Immature natural killer cell (primary cell): ENCODE measurements around the gene CD276. TPM values are rescaled to one million over a fixed set of nuclear protein-coding genes. Genes with fewer than 3 reads are reported as not detected.
A peak's percentile ranks its signal among the peaks of the same experiment; 100 is the strongest.
"Not testable (repeated sequence)": the region's sequence is repeated elsewhere in the genome, so short reads cannot be mapped to it uniquely, and the experiment has no call there.

Experiments
- DNase-seq, 3 donors: peaks; one replicate each; pipeline ENCODE4 v3.0.0; 2022; ENCODE audit warnings: mixed read lengths in 1 of 3
- H3K27ac Mint-ChIP-seq, 6 donors: one replicate each; pipeline ENCODE4 v1.8.0; 2020; ENCODE audit warnings: mixed read lengths in 6 of 6, mild to moderate bottlenecking in 5 of 6, inconsistent platforms in 4 of 6, moderate library complexity in 3 of 6
- H3K27me3 Mint-ChIP-seq, 3 donors: one replicate each; pipeline ENCODE4 v1.8.0; 2020 to 2021; ENCODE audit warnings: low read depth in 3 of 3, mild to moderate bottlenecking in 3 of 3, mixed read lengths in 3 of 3, moderate library complexity in 3 of 3, inconsistent platforms in 1 of 3
- H3K36me3 Mint-ChIP-seq, 3 donors: one replicate each; pipeline ENCODE4 v1.8.0; 2020; ENCODE audit warnings: mixed read lengths in 3 of 3, inconsistent platforms in 2 of 3, mild to moderate bottlenecking in 2 of 3
- H3K4me1 Mint-ChIP-seq, 2 donors: one replicate each; pipeline ENCODE4 v1.8.0; 2020; ENCODE audit warnings: inconsistent platforms in 2 of 2, mild to moderate bottlenecking in 2 of 2, mixed read lengths in 2 of 2, moderate library complexity in 1 of 2
- H3K4me3 Mint-ChIP-seq, 5 donors: one replicate each; pipeline ENCODE4 v1.8.0; 2020; ENCODE audit warnings: mild to moderate bottlenecking in 5 of 5, mixed read lengths in 5 of 5, inconsistent platforms in 3 of 5, moderate library complexity in 3 of 5
- H3K9me3 Mint-ChIP-seq, 6 donors: one replicate each; pipeline ENCODE4 v1.8.0; 2020; ENCODE audit warnings: mild to moderate bottlenecking in 6 of 6, mixed read lengths in 6 of 6, inconsistent platforms in 4 of 6, moderate library complexity in 3 of 6
- polyA plus RNA-seq, 3 donors: library from polyadenylated mRNA; unstranded; fragments of 300-500 nt; fragmentation: Illumina TruSeq; gene quantifications; one replicate each; pipeline ENCODE4 v1.2.3, GENCODE V29; 2021

CD276 gene
- polyA plus RNA-seq, 3 donors from 2014 or later, result not detected

DNA sequence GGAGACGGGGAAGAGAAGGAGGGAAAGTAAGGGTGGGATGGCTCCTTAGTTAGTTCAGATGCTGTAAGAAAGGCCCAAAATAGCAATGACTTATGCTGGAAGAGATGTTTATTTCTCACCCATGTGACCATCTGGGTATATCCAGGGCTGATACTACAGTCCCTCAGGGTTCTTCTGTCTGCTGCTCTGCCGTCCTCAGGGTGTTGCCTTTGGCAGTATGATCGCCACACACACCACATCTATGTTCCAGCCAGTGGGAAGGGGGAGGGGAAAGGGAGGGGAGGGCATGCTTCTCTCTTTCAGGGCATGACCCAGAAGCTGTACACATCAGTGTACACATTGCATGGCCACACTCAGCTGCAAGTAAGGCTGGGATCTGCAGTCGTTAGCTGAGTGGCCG is 10.2 kb downstream of the CD276 start:
- Mint-ChIP-seq H3K27ac (no peak overlapping the region), H3K27me3 (peaks cover 9 to 26% (median 13%) of the 10 kb centered on the region in 3 donors), H3K9me3 (no peaks in the 10 kb centered on the region)

DNA sequence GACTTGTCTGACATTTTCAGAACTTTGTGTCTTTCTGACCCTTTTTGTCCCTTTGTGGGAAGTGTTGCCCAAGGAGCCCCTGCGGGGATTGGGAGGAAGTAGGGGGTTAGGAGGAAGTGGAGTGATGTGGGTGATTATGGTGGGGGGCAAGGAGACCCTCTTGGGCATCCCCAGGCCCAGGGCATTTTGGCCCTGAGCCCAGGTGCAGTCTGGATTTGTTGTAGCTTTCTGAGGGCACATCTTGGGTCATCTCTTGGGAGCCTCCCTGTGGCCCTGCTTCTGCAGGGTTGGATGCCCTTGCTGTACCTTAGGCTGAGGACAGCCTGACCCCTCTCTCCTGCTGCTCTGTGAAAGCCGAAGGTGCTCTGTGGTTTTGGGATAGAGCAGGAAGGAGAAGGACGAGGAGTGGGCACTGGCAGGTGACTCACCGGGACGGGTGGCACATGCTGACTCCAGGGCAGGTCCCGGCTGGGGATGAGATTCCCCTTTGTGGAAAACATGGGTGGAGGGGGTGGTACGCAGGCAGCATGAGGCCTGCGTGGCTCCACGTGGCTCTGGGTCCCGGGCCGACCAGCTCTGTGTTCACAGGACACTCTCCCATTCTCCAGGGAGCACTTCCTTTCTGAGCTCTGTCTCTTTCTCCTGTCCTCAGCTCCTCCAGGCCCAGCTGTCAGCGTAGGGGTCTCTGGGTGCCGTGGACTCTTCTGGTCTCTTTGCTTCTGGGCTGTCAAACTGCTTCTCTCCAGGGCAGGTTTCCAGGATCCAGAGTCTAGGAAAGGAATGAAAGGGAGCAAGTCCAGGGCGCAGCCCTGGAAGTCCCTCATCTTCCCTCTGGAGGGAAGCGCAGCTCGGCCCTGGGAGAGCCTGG is 11.8 kb downstream of the CD276 start:
- no peaks in the 10 kb centered on the region for H3K36me3 Mint-ChIP-seq
- H3K4me1 Mint-ChIP-seq, result peaks cover 11 to 22% of the 10 kb centered on the region in 2 donors
- peak overlapping the region in 1 of 6 donors; percentile 52 for H3K27ac Mint-ChIP-seq
- no peak overlapping the region for H3K4me3 Mint-ChIP-seq
- peaks cover 0 to 2% (median 0%) of the 10 kb centered on the region in 6 donors for H3K9me3 Mint-ChIP-seq
- peaks cover 9 to 30% (median 15%) of the 10 kb centered on the region in 3 donors for H3K27me3 Mint-ChIP-seq
- no peak for DNase-seq

More for the DNA sequence above, 10.2 kb downstream of the CD276 start:
- Mint-ChIP-seq H3K36me3 (no peaks in the 10 kb centered on the region), H3K4me1 (peaks cover 11 to 22% of the 10 kb centered on the region in 2 donors), H3K4me3 (no peak overlapping the region)
- no peak for DNase-seq

DNA sequence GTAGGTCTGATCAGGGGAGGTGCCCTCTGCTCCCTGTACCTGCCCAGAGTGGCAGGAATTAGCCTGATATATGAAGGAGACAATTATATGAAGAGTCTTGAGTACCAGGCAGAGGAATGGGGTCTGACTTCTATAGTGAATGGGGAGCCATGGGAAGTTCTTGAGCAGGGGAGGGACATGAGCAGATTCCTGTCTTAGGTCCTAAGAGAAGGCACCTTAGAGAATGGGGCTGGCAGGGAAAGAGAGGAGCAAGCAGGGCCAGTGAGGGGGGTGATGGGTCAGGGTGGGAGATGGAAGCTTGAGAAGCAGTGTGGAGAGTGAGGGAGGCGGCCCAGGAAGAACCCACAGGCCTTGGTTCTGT is 12.4 kb downstream of the CD276 start:
- peaks cover 0 to 2% (median 0%) of the 10 kb centered on the region in 6 donors for H3K9me3 Mint-ChIP-seq
- no peaks in the 10 kb centered on the region for H3K36me3 Mint-ChIP-seq
- peak overlapping the region in 3 of 6 donors; percentile 38 to 54 (median 52) for H3K27ac Mint-ChIP-seq
- peaks cover 11 to 22% of the 10 kb centered on the region in 2 donors for H3K4me1 Mint-ChIP-seq
- DNase-seq, result no peak
- peak overlapping the region in 4 of 5 donors; percentile 3 to 60 (median 42) for H3K4me3 Mint-ChIP-seq
- H3K27me3 Mint-ChIP-seq, result peaks cover 9 to 30% (median 17%) of the 10 kb centered on the region in 3 donors

DNA sequence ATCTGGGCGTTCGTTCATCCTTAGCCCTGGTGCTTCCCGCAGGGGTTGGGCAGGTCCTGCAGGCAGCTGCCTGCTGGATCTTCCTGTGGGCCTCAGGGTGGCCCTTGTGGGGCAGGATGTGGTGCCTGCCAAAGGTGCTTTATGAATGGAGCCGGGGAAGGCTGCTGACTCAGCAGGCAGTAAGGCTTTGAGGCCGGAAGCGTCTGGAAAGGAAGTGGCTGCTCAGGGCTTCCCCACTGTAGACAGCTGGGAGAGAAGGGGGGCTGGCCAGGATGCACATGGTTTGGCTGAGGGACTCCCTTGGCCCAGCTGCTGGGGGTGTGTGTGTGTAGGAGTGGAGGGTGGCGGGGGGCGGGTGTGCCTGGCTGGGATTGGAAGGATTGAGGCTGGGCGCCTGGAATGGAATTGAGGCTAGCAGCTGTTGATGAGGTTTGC is 12.9 kb downstream of the CD276 start:
- H3K27ac Mint-ChIP-seq, result peak overlapping the region in 2 of 6 donors; percentile 38 to 54
- peak overlapping the region in 4 of 5 donors; percentile 3 to 60 (median 42) for H3K4me3 Mint-ChIP-seq
- H3K27me3 Mint-ChIP-seq, result peaks cover 11 to 30% (median 19%) of the 10 kb centered on the region in 3 donors

DNA sequence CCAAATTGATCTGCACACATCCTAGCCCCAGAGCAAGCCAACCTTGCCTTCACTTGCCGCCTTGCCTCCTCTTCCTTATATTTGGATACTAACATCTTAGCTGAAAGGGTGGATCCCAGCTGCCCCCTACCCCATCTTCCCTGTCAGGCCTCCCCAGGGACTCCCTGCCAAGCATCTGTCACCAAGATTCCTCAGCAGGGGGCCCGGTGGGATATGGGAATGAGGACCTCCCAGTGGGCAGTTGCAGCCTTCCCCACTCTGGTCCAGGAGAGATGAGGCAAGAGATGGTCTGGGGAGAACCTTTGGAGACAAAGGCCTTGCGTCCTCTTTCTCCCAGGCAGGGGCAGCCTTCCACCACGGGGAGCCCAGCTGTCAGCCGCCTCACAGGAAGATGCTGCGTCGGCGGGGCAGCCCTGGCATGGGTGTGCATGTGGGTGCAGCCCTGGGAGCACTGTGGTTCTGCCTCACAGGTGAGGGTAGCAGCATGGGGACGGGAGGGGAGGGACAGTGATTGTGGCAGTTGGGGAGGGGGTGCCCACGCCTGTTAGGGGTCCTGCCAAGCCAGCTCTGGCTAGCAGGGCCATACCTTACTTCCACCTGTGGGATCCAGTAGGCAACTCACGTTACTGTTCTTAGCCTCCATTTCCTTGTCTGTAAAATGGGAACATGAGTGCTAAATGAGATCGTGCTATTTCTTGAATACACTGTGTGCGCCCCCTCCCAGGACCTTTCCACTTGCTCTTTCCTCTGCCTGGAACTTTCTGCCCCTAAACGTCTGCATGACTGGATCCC is 15.3 kb downstream of the CD276 start:
- peak overlapping the region in 1 of 6 donors; percentile 9 for H3K27ac Mint-ChIP-seq
- DNase-seq, result no peak
- peak overlapping the region in 1 of 5 donors; percentile 7 for H3K4me3 Mint-ChIP-seq
- H3K36me3 Mint-ChIP-seq, result no peaks in the 10 kb centered on the region
- H3K27me3 Mint-ChIP-seq, result peaks cover 6 to 21% (median 19%) of the 10 kb centered on the region in 3 donors
- peaks cover 11 to 22% of the 10 kb centered on the region in 2 donors for H3K4me1 Mint-ChIP-seq
- peaks cover 0 to 2% (median 0%) of the 10 kb centered on the region in 6 donors for H3K9me3 Mint-ChIP-seq

More for the DNA sequence above, 12.9 kb downstream of the CD276 start:
- peaks cover 11 to 22% of the 10 kb centered on the region in 2 donors for H3K4me1 Mint-ChIP-seq
- H3K36me3 Mint-ChIP-seq, result no peaks in the 10 kb centered on the region
- peaks cover 0 to 2% (median 0%) of the 10 kb centered on the region in 6 donors for H3K9me3 Mint-ChIP-seq
- peak; percentile 57 to 66 (median 57) for DNase-seq

DNA sequence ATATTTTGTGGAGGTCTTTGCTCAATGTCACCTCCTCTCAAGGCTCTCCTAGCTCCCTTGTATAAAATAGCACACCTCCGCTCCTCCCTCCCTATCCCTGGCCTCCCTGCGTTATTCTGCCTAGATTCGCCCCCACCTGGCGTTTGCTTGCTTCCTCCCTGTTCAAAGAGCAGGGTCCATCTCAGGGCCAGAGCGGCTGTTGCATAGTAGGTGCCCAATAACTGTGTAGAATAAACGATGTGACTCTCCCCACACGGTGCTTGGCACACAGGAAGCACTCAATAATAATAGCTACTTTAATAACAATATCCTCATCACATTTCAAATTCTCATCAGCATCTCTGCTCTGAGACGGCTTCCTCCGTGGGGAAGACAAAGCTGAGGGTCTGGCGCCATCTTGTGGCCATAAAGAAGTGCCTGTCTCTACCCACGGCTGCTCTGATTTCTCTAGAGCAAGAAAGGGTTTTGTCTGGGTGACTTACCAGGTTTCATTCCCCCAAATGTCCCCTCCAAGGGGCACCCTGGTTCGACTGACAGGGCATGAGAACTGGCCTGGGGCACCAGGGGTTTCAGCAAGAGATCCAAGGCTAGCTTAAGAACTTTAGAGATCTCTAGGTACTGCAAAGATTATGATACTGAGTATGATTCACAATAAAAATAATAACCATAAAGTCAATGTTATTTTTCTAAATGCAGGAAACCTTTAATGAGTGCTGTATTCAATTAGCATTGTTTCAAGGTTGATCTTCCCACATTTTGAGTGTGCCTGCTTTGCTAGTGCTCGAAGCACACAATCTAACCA is 16.1 kb downstream of the CD276 start:
- H3K36me3 Mint-ChIP-seq, result no peaks in the 10 kb centered on the region
- H3K27ac Mint-ChIP-seq, result no peak overlapping the region
- H3K4me1 Mint-ChIP-seq, result peaks cover 11 to 22% of the 10 kb centered on the region in 2 donors
- H3K4me3 Mint-ChIP-seq, result peak overlapping the region in 1 of 5 donors; percentile 28
- peaks cover 0 to 2% (median 0%) of the 10 kb centered on the region in 6 donors for H3K9me3 Mint-ChIP-seq
- peak; percentile 50 to 61 (median 57) for DNase-seq
- H3K27me3 Mint-ChIP-seq, result peaks cover 5 to 21% (median 19%) of the 10 kb centered on the region in 3 donors

DNA sequence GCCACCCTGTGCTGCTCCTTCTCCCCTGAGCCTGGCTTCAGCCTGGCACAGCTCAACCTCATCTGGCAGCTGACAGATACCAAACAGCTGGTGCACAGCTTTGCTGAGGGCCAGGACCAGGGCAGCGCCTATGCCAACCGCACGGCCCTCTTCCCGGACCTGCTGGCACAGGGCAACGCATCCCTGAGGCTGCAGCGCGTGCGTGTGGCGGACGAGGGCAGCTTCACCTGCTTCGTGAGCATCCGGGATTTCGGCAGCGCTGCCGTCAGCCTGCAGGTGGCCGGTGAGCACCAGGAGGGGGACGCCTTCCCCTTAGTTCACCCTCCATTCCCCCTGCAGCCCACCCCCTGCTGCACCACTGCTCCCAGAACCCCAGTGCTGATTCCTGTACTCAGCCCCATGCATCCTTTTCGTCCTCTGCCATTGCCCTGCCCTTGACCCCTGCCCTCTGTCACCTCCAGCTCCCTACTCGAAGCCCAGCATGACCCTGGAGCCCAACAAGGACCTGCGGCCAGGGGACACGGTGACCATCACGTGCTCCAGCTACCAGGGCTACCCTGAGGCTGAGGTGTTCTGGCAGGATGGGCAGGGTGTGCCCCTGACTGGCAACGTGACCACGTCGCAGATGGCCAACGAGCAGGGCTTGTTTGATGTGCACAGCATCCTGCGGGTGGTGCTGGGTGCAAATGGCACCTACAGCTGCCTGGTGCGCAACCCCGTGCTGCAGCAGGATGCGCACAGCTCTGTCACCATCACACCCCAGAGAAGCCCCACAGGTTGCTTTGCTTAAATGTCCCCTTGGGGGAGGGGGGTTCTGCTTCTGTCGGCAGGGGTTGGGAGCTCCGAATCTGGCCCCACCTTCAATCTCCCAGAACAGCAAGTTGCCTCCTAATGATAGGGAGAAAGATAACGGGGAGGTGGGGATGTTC is 18.4 kb downstream of the CD276 start:
- not testable (repeated sequence) for DNase-seq, H3K9me3 Mint-ChIP-seq, H3K27ac Mint-ChIP-seq, H3K36me3 Mint-ChIP-seq, H3K4me3 Mint-ChIP-seq, H3K4me1 Mint-ChIP-seq
- peaks cover 2 to 13% (median 10%) of the 10 kb centered on the region in 3 donors for H3K27me3 Mint-ChIP-seq

DNA sequence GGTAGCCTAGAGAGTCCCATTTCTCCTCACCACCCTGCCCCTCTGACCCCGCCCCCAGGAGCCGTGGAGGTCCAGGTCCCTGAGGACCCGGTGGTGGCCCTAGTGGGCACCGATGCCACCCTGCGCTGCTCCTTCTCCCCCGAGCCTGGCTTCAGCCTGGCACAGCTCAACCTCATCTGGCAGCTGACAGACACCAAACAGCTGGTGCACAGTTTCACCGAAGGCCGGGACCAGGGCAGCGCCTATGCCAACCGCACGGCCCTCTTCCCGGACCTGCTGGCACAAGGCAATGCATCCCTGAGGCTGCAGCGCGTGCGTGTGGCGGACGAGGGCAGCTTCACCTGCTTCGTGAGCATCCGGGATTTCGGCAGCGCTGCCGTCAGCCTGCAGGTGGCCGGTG is 19.4 kb downstream of the CD276 start:
- H3K36me3 Mint-ChIP-seq, DNase-seq, H3K4me1 Mint-ChIP-seq, H3K27ac Mint-ChIP-seq, H3K4me3 Mint-ChIP-seq, H3K9me3 Mint-ChIP-seq: not testable (repeated sequence)
- H3K27me3 Mint-ChIP-seq, result peaks cover 2 to 15% (median 9%) of the 10 kb centered on the region in 3 donors

DNA sequence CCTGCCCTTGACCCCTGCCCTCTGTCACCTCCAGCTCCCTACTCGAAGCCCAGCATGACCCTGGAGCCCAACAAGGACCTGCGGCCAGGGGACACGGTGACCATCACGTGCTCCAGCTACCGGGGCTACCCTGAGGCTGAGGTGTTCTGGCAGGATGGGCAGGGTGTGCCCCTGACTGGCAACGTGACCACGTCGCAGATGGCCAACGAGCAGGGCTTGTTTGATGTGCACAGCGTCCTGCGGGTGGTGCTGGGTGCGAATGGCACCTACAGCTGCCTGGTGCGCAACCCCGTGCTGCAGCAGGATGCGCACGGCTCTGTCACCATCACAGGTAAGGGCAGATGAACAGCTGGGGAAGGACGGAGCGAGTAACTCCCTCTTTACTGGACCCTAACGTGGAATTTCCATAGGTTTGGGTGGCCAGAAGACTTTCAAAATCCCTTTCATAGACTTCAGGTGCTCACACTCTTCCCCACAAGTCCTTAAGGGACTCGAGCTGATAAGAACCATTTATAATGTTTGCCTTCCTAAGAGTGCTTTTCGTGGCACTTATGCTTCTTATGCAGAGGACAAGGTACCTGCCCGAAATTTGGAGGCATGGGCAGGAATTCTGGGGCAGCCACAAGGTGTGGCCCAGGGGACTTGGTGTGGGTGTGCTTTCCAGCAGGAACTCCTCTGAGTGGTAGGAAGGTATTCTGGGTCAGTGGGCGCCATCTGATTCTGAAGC is 20.1 kb downstream of the CD276 start:
- H3K36me3 Mint-ChIP-seq, H3K9me3 Mint-ChIP-seq, H3K4me3 Mint-ChIP-seq, DNase-seq, H3K27ac Mint-ChIP-seq, H3K4me1 Mint-ChIP-seq: not testable (repeated sequence)
- peaks cover 2 to 10% (median 6%) of the 10 kb centered on the region in 3 donors for H3K27me3 Mint-ChIP-seq

DNA sequence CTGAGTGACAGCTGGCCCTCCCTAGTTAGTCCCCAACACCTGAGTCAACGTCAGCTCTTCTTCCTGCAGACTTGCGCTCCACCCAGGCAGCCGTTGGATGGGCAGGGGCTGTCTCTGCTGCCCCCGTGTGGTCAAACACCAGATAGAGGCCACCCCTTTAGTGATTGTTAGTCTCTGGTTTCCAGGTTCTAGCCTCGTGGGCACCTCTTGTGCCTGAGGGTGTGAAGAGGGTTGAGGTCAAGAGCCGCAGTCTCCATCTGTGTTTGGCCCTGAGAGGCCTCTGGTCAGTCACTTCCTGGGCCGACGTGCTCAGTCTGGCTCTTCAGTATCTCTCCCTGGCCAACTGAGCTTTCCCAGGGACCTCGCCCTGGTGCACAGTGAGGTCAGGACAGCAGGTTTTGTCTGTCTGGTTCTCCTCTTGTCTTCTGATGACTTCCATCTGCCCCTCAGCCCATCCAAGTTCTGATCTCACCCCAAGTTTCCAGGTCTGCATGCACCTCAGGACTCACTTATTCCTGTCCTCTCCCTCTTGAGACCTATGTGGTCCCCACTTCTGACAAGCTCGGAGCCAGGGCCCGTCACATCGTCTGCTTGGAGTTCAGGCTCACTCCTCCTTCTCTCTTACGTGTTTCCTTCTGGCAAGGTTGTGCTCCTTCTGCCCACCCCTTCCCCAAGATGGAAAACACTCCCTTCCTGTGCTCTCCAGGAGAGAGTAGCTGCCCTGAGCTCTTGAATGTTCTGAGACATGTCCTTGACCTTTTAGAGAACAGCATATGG is 20.9 kb downstream of the CD276 start:
- H3K9me3 Mint-ChIP-seq, result peaks cover 0 to 2% (median 0%) of the 10 kb centered on the region in 6 donors
- no peak overlapping the region for H3K27ac Mint-ChIP-seq
- H3K36me3 Mint-ChIP-seq, result no peaks in the 10 kb centered on the region
- H3K4me3 Mint-ChIP-seq, result no peak overlapping the region
- H3K27me3 Mint-ChIP-seq, result peaks cover 2 to 10% (median 10%) of the 10 kb centered on the region in 3 donors
- H3K4me1 Mint-ChIP-seq, result no peaks in the 10 kb centered on the region
- DNase-seq, result peak; percentile 13 to 36 (median 19)

DNA sequence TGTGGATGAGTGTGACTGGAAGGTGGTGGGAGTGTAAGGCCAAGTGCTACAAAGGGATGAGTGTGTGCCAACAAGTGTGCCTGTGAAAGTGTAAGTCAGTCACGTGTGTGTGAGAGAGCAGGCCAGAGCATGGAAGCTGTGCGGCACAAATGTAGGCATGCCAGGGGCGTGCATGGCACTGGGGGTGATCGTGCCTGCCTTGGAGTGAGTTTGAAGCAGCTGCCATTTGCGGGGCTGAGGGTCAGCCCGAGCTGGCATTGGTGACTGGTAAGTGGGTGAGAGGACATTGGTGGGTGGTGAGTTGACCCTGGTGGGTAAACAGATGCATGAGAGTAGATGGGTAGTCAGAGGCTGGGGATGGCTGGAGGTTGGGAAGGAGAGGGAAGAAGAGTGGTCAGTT is 24.5 kb downstream of the CD276 start:
- Mint-ChIP-seq H3K9me3 (no peaks in the 10 kb centered on the region), H3K36me3 (no peaks in the 10 kb centered on the region), H3K4me3 (no peak overlapping the region), H3K27ac (no peak overlapping the region), H3K27me3 (peaks cover 0 to 10% (median 4%) of the 10 kb centered on the region in 3 donors), H3K4me1 (no peaks in the 10 kb centered on the region)
- DNase-seq, result no peak
